Ishikawa (cell line): ENCODE results near the gene ADCY5.
A peak's percentile ranks its signal among the peaks of the same experiment; 100 is the strongest.

Experiments
- CEBPB ChIP-seq: IDR thresholded peaks from 2 replicates; pipeline ENCODE4 v1.6.1; 2012
- CREB1 ChIP-seq: IDR thresholded peaks from 2 replicates; pipeline ENCODE4 v1.6.1; 2012; ENCODE audit warnings: low read depth
- EGR1 ChIP-seq: IDR thresholded peaks from 2 replicates; pipeline ENCODE4 v1.6.1; 2012
- EP300 ChIP-seq: IDR thresholded peaks from 2 replicates; pipeline ENCODE4 v1.6.1; 2012; ENCODE audit warnings: borderline replicate concordance
- FOXM1 ChIP-seq: IDR thresholded peaks from 2 replicates; pipeline ENCODE4 v1.6.1; 2012; ENCODE audit warnings: low read depth, borderline replicate concordance
- MAX ChIP-seq: IDR thresholded peaks from 2 replicates; pipeline ENCODE4 v1.6.1; 2012
- NFIC ChIP-seq: IDR thresholded peaks from 2 replicates; pipeline ENCODE4 v1.6.1; 2012
- RAD21 ChIP-seq: IDR thresholded peaks from 2 replicates; pipeline ENCODE4 v1.6.1; 2012; ENCODE audit warnings: low read depth
- REST ChIP-seq: IDR thresholded peaks from 2 replicates; pipeline ENCODE4 v1.6.1; 2012; ENCODE audit warnings: low read depth, mild to moderate bottlenecking
- TAF1 ChIP-seq: IDR thresholded peaks from 2 replicates; pipeline ENCODE4 v1.6.1; 2012; ENCODE audit warnings: low read depth, mild to moderate bottlenecking
- TCF12 ChIP-seq: IDR thresholded peaks from 2 replicates; pipeline ENCODE4 v1.6.1; 2012; ENCODE audit warnings: low read depth
- TEAD4 ChIP-seq: IDR thresholded peaks from 2 replicates; pipeline ENCODE4 v1.6.1; 2012
- USF1 ChIP-seq: IDR thresholded peaks from 2 replicates; pipeline ENCODE4 v1.6.1; 2012
- YY1 ChIP-seq: IDR thresholded peaks from 2 replicates; pipeline ENCODE4 v1.6.1; 2012; ENCODE audit warnings: low read depth
- ZBTB7A ChIP-seq: IDR thresholded peaks from 2 replicates; pipeline ENCODE4 v1.6.1; 2012; ENCODE audit warnings: low read depth

ADCY5 gene

GRCh38 chr3:123447749-123448517 lies 957 bp downstream of the ADCY5 start:
- peak; percentile 25; the same call in 1 of the 2 replicates for TF ChIP-seq RAD21
- TF ChIP-seq REST: no peak
- no peak for TF ChIP-seq EGR1
- no peak for TF ChIP-seq FOXM1
- peak; percentile 82; the same call in 1 of the 2 replicates for TF ChIP-seq ZBTB7A

GRCh38 chr3:123447416-123447748 lies 1.5 kb downstream of the ADCY5 start:
- TF ChIP-seq CEBPB: no peak
- TF ChIP-seq REST: no peak
- TF ChIP-seq EGR1: no peak
- TF ChIP-seq TEAD4: no peak
- TF ChIP-seq NFIC: no peak
- TF ChIP-seq USF1: no peak
- no peak for TF ChIP-seq TAF1
- TF ChIP-seq CREB1: no peak
- TF ChIP-seq FOXM1: no peak
- TF ChIP-seq RAD21: no peak
- TF ChIP-seq MAX: no peak
- no peak for TF ChIP-seq EP300
- TF ChIP-seq ZBTB7A: no peak
- no peak for TF ChIP-seq YY1
- no peak for TF ChIP-seq TCF12

- no peak for TF ChIP-seq MAX
- TF ChIP-seq CREB1: no peak
- no peak for TF ChIP-seq USF1
- TF ChIP-seq RAD21: no peak
- no peak for TF ChIP-seq NFIC
Measured at GRCh38 chr3:123446610-123447109, 2.2 kb downstream of the ADCY5 start.

GRCh38 chr3:123446210-123446609 lies 2.7 kb downstream of the ADCY5 start:
- no peak for TF ChIP-seq FOXM1
- TF ChIP-seq CREB1: no peak
- no peak for TF ChIP-seq ZBTB7A
- no peak for TF ChIP-seq EP300
- no peak for TF ChIP-seq TEAD4
- no peak for TF ChIP-seq MAX
- TF ChIP-seq TAF1: no peak
- no peak for TF ChIP-seq RAD21
- no peak for TF ChIP-seq CEBPB
- no peak for TF ChIP-seq EGR1
- no peak for TF ChIP-seq REST
